MM.1S (cell line): Measurements from ENCODE around the gene CCDC69.

ENCODE experiments used
- DNase-seq: peaks from one replicate; pipeline ENCODE4 v3.0.0-alpha.2; 2015
- H2AFZ ChIP-seq: fragments of 300-600 bp; sonication (generic); 2 replicates; pipeline ENCODE4 v1.6.0; 2016; ENCODE audit warnings: antibody characterized with exemption, low read length
- H3F3A ChIP-seq: fragments of 300-600 bp; sonication (generic); 2 replicates; pipeline ENCODE4 v1.6.1; 2016; ENCODE audit warnings: mild to moderate bottlenecking, antibody characterized with exemption, low read length, moderate library complexity, mixed read lengths; ENCODE audit not compliant: insufficient read depth
- H3K27ac ChIP-seq: fragments of 300-600 bp; sonication (generic); 2 replicates; pipeline ENCODE4 v1.5.1; 2016; ENCODE audit warnings: mild to moderate bottlenecking, low read length
- H3K27me3 ChIP-seq: fragments of 300-600 bp; sonication (generic); replicated peaks from 2 replicates; pipeline ENCODE4 v1.6.0; 2016; ENCODE audit warnings: low read length; ENCODE audit not compliant: insufficient read depth
- H3K36me3 ChIP-seq: fragments of 300-600 bp; sonication (generic); replicated peaks from 2 replicates; pipeline ENCODE4 v1.6.1; 2016; ENCODE audit warnings: mild to moderate bottlenecking, low read length, mixed read lengths; ENCODE audit not compliant: insufficient read depth
- H3K4me1 ChIP-seq: fragments of 300-600 bp; sonication (generic); 2 replicates; pipeline ENCODE4 v1.6.1; 2016; ENCODE audit warnings: low read length, mixed read lengths
- H3K4me2 ChIP-seq: fragments of 300-600 bp; sonication (generic); 2 replicates; pipeline ENCODE4 v1.6.0; 2016; ENCODE audit warnings: low read depth, low read length
- H3K4me3 ChIP-seq: fragments of 300-600 bp; sonication (generic); 2 replicates; pipeline ENCODE4 v1.5.1; 2016; ENCODE audit warnings: low read length, mixed read lengths
- H3K79me2 ChIP-seq: fragments of 300-600 bp; sonication (generic); 2 replicates; pipeline ENCODE4 v1.6.1; 2016; ENCODE audit warnings: mixed run types, low read length, mixed read lengths
- H3K9ac ChIP-seq: fragments of 300-600 bp; sonication (generic); 2 replicates; pipeline ENCODE4 v1.6.1; 2016; ENCODE audit warnings: low read length, mixed read lengths
- H3K9me2 ChIP-seq: fragments of 300-600 bp; sonication (generic); replicated peaks from 2 replicates; pipeline ENCODE4 v1.6.1; 2016; ENCODE audit warnings: mild to moderate bottlenecking, low read length, mixed read lengths; ENCODE audit not compliant: insufficient read depth
- H3K9me3 ChIP-seq: fragments of 300-600 bp; sonication (generic); replicated peaks from 2 replicates; pipeline ENCODE4 v1.6.1; 2016; ENCODE audit warnings: mild to moderate bottlenecking, low read length, mixed read lengths; ENCODE audit not compliant: insufficient read depth
- H4K20me1 ChIP-seq: fragments of 300-600 bp; sonication (generic); 2 replicates; pipeline ENCODE4 v1.6.1; 2016; ENCODE audit warnings: mild to moderate bottlenecking, low read length, moderate library complexity, mixed read lengths; ENCODE audit not compliant: insufficient read depth
- EZH2 ChIP-seq: fragments of 300-600 bp; sonication (generic); optimal IDR thresholded peaks from 2 replicates; pipeline ENCODE3; 2017; ENCODE audit warnings: low read depth, mild to moderate bottlenecking, antibody characterized with exemption, low read length, mixed read lengths
- EZH2phosphoT487 ChIP-seq: fragments of 300-600 bp; sonication (generic); IDR thresholded peaks from 2 replicates; pipeline ENCODE4 v1.6.1; 2018; ENCODE audit warnings: antibody characterized with exemption, low read length
- TF ChIP-seq, protein P1 (sequence below): fragments of 300-600 bp; sonication (generic); IDR thresholded peaks from 2 replicates; pipeline ENCODE4 v1.5.1; 2016; ENCODE audit warnings: antibody characterized with exemption, low read length, mixed read lengths

CCDC69 gene

DNA sequence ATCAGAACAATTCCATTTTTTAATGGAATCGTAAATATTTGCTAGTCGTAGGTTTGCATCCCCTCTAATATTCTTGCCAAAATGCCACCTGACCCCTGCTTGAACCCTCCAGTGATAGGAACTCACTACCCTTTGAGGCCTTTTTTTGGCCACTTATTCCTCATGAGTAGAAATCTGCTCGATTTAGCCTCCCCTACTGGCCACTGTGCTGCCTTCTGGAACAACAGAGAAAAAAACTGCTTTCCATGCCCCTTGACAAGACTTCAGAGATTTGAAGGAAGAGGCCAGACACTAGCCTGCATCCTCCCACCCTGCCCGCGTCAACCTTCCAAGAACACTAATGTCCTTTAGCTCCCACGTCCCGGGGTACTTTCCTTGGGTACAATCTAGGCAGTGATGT lies 4.1 kb downstream of the CCDC69 start:
- H3K9ac ChIP-seq = no peak overlapping the region
- H3K79me2 ChIP-seq = peaks cover 92% of the 10 kb centered on the region
- peaks cover 13% of the 10 kb centered on the region; the same call in 1 of the 2 replicates for H3K36me3 ChIP-seq
- H2AFZ ChIP-seq = no peak overlapping the region
- no peaks in the 10 kb centered on the region for H3K27me3 ChIP-seq
- H3K27ac ChIP-seq = no peak overlapping the region
- H4K20me1 ChIP-seq = no peaks in the 10 kb centered on the region
- H3F3A ChIP-seq = peaks cover 28% of the 10 kb centered on the region
- no peaks in the 10 kb centered on the region for H3K9me3 ChIP-seq
- H3K4me1 ChIP-seq = peaks cover 64% of the 10 kb centered on the region
- H3K9me2 ChIP-seq = no peaks in the 10 kb centered on the region
- H3K4me2 ChIP-seq = peak overlapping the region; percentile 96; the same call in 1 of the 2 replicates
- no peak overlapping the region for H3K4me3 ChIP-seq
- no peak for DNase-seq
- no peak for TF ChIP-seq EZH2
- TF ChIP-seq, protein P1, sequence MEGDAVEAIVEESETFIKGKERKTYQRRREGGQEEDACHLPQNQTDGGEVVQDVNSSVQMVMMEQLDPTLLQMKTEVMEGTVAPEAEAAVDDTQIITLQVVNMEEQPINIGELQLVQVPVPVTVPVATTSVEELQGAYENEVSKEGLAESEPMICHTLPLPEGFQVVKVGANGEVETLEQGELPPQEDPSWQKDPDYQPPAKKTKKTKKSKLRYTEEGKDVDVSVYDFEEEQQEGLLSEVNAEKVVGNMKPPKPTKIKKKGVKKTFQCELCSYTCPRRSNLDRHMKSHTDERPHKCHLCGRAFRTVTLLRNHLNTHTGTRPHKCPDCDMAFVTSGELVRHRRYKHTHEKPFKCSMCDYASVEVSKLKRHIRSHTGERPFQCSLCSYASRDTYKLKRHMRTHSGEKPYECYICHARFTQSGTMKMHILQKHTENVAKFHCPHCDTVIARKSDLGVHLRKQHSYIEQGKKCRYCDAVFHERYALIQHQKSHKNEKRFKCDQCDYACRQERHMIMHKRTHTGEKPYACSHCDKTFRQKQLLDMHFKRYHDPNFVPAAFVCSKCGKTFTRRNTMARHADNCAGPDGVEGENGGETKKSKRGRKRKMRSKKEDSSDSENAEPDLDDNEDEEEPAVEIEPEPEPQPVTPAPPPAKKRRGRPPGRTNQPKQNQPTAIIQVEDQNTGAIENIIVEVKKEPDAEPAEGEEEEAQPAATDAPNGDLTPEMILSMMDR = peak; percentile 23
- TF ChIP-seq EZH2phosphoT487 = no peak

DNA sequence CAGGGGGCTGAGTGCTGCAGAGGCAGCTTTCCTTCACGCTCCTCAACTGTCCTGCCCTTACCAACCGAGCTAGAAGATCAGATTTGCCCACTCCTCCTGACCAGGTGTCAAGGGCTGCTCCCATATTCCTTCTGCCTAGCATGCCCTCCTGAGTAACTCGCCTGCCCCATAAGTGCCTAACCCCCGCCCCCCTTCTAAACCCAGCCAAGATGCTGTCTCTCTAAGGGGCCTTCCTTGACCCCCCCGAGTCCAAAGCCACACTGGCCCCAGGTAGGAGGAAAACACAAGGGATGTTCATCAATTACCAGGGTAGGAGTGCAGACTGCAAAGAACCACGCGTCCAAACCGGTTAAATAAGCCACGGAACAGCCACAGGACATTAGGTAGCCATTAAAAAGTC lies 4.8 kb downstream of the CCDC69 start:
- peaks cover 13% of the 10 kb centered on the region; the same call in 1 of the 2 replicates for H3K36me3 ChIP-seq
- H3K4me1 ChIP-seq = peaks cover 65% of the 10 kb centered on the region
- no peaks in the 10 kb centered on the region for H3K27me3 ChIP-seq
- H3K9ac ChIP-seq = no peak overlapping the region
- no peak for DNase-seq
- H3K79me2 ChIP-seq = peaks cover 92% of the 10 kb centered on the region
- TF ChIP-seq EZH2 (no peak), EZH2phosphoT487 (no peak)
- TF ChIP-seq, protein P1 = no peak
- H3K9me3 ChIP-seq = no peaks in the 10 kb centered on the region
- H3K27ac ChIP-seq = no peak overlapping the region
- H3K9me2 ChIP-seq = no peaks in the 10 kb centered on the region
- peaks cover 29% of the 10 kb centered on the region for H3F3A ChIP-seq
- H3K4me3 ChIP-seq = no peak overlapping the region
- H3K4me2 ChIP-seq = no peak overlapping the region
- no peaks in the 10 kb centered on the region for H4K20me1 ChIP-seq
- H2AFZ ChIP-seq = no peak overlapping the region

DNA sequence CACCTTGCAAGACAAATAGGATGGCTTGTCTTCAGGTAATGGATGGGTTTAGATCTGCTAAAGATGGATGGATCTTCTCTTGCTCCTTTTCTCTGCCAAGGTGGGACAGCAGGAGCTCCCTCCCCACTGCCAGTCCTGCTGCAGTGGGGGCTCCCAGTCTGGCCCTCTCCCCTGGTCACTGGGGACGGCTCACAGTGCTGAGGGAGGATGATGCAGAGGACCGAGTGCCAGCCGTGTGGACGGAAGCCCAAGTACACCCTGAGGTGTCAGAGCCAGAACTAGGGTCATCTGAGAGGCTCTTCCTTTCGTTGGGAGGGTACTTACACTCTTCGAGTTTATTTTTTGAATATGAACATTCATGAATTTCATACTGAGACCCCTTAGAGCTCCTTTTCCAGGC lies 5.7 kb downstream of the CCDC69 start:
- no peaks in the 10 kb centered on the region for H3K9me3 ChIP-seq
- no peak overlapping the region for H2AFZ ChIP-seq
- peaks cover 13% of the 10 kb centered on the region; the same call in 1 of the 2 replicates for H3K36me3 ChIP-seq
- peaks cover 72% of the 10 kb centered on the region for H3K4me1 ChIP-seq
- H3K79me2 ChIP-seq = peaks cover 92% of the 10 kb centered on the region
- TF ChIP-seq, protein P1 = no peak
- no peak for TF ChIP-seq EZH2phosphoT487
- TF ChIP-seq EZH2 = no peak
- no peak for DNase-seq
- no peak overlapping the region for H3K4me2 ChIP-seq
- no peak overlapping the region for H3K27ac ChIP-seq
- H3K9ac ChIP-seq = no peak overlapping the region
- H3K9me2 ChIP-seq = no peaks in the 10 kb centered on the region
- peaks cover 27% of the 10 kb centered on the region for H3F3A ChIP-seq
- no peak overlapping the region for H3K4me3 ChIP-seq
- no peaks in the 10 kb centered on the region for H4K20me1 ChIP-seq
- H3K27me3 ChIP-seq = no peaks in the 10 kb centered on the region
